Transverse colon (tissue), 4 donors: ENCODE measurements around the gene PSAP. TPM values are rescaled to one million over a fixed set of nuclear protein-coding genes. Genes with fewer than 3 reads are reported as not detected.

Experiments
- DNase-seq: peaks from one replicate; pipeline ENCODE4 v3.0.0-alpha.2; 2019
- H3K27ac ChIP-seq, 4 donors: fragments of 200-600 bp; sonication (generic); 2 replicates each; pipeline ENCODE4 v1.5.1; 2016 to 2018; ENCODE audit warnings: inconsistent platforms in 4 of 4
- H3K27me3 ChIP-seq: fragments of 200-600 bp; sonication (generic); 2 replicates; pipeline ENCODE4 v1.5.1; 2017; ENCODE audit warnings: inconsistent platforms
- H3K36me3 ChIP-seq, 4 donors: fragments of 200-600 bp; sonication (generic); 2 replicates each; pipeline ENCODE4 v1.5.1; 2017 to 2019; ENCODE audit warnings: inconsistent platforms in 4 of 4
- H3K4me1 ChIP-seq, 4 donors: fragments of 200-600 bp; sonication (generic); 2 replicates each; pipeline ENCODE4 v1.5.1; 2017 to 2020; ENCODE audit warnings: inconsistent platforms in 4 of 4
- H3K4me3 ChIP-seq, 4 donors: fragments of 200-600 bp; sonication (generic); 1 replicate in 1 of 4; 2 replicates in 3 of 4; pipeline versions ENCODE4 v1.5.1 to v1.6.1; 2017 to 2019; ENCODE audit warnings: inconsistent platforms in 4 of 4
- H3K9me3 ChIP-seq, 2 donors: fragments of 200-600 bp; sonication (generic); 2 replicates each; pipeline ENCODE4 v1.5.1; 2017 to 2019; ENCODE audit warnings: inconsistent platforms in 2 of 2
- EP300 ChIP-seq: sonication (generic); formaldehyde crosslinking; IDR thresholded peaks from one replicate; pipeline ENCODE4 v1.6.1; 2017; ENCODE audit warnings: antibody characterized with exemption, low read depth
- POLR2A ChIP-seq: fragments of 450-650 bp; IDR thresholded peaks from one replicate; pipeline ENCODE4 v1.6.1; 2016; ENCODE audit warnings: antibody characterized with exemption, mild to moderate bottlenecking, moderate library complexity
- POLR2AphosphoS5 ChIP-seq, 3 donors: sonication (generic); formaldehyde crosslinking; IDR thresholded peaks; one replicate each; pipeline ENCODE4 v1.6.1; 2016; ENCODE audit warnings: antibody characterized with exemption in 3 of 3
- WGBS, 2 donors: methylation state at CpG; one replicate each; pipeline ENCODE4 v1.1.5; 2018; ENCODE audit warnings: low coverage in 1 of 2; 5-methylcytosine and 5-hydroxymethylcytosine counted together
- in situ Hi-C, 4 donors: fragments of 200-750 bp; cut with MboI; loops; one replicate each; pipeline versions ENCODE4 v1.15.0 to v1.15.1; 2017; ENCODE audit warnings: low sequenced_read_pairs in 3 of 4, low pct_ligation_motif_present in 1 of 4, low pct_unique_long_range_greater_than_20kb in 1 of 4
- intact Hi-C: fragments of 100-400 bp; cut with DNase I; formaldehyde crosslinking; loops from one replicate; pipeline ENCODE4 v1.15.1; 2023; ENCODE audit warnings: low total_unique reads
- total RNA-seq, 4 donors: library from RNA; depleted of rRNA; stranded (reverse); fragments of >200 nt; gene quantifications; one replicate each; pipeline ENCODE4 v1.1.0, GENCODE V29; 2016
- TF ChIP-seq, protein P1 (sequence below), 5 experiments: fragments of 200-600 bp in 3 of 5; fragments of 450-650 bp in 2 of 5; sonication (generic) in 3 of 5; IDR thresholded peaks; 1 replicate in 2 of 5; 2 replicates in 3 of 5; pipeline ENCODE4 v1.5.1; 2016 to 2017; ENCODE audit warnings: antibody characterized with exemption in 5 of 5, inconsistent platforms in 3 of 5, mild to moderate bottlenecking in 2 of 5, moderate library complexity in 1 of 5

PSAP gene
- total RNA-seq, 4 donors from 2014 or later = 383 to 667 (median 478) TPM

DNA sequence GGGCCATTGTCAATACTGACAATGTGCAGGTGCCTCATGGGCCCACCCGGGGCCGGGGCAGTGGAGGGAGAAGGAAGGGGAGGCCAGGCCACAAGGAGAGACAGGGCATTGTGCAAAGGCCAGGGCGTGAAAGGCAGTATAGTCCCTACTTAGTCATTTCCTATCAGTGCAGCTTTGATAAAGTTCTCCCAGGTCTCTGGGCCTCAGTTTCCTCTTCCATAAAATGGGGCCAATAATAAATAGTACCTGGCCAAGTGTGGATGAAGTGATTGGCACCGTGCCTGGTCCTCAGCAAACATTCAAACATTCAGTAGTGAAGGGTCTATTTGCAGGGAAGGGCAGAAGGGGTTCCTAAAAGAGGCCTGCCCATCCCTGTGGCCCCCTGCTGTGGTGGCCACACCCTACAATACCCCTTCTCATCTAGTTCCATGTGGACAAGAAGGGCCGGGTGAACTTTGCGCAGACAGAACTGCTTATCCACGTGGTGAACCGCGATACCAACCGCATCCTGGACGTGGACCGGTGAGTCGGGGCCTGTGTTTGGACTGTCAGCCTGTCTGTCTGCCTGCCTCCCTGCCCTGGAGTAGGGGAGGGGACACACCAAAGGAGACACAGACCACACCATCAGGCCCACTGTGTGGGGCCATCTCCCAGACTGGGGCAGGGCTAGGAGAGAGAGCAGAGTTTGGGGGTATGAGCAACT is 40.9 kb downstream of the PSAP start:
- H3K27me3 ChIP-seq = no peaks in the 10 kb centered on the region
- in situ Hi-C loops = loop anchor here (10.0 to 25.0 kb wide), 5 partner anchors 98 to 498 kb away; partner anchors contain the start of genes CDH23 (in 3 of the 4), SLC29A3 (in 2 of the 4) and C10orf105 (in 1 of the 4)
- no peak overlapping the region for H3K27ac ChIP-seq
- peaks cover 0 to 17% (median 0%) of the 10 kb centered on the region in 4 donors for H3K4me1 ChIP-seq
- no peak for DNase-seq
- intact Hi-C loops = loop anchor here (10.0 kb wide), 2 partner anchors 425 to 495 kb away; partner anchors contain the start of gene SLC29A3
- H3K9me3 ChIP-seq = no peaks in the 10 kb centered on the region
- no peaks in the 10 kb centered on the region for H3K36me3 ChIP-seq
- TF ChIP-seq POLR2A (no peak), POLR2AphosphoS5 (IDR thresholded peaks at IDR 0.05) (no peak), EP300 (no peak)
- TF ChIP-seq, protein P1, sequence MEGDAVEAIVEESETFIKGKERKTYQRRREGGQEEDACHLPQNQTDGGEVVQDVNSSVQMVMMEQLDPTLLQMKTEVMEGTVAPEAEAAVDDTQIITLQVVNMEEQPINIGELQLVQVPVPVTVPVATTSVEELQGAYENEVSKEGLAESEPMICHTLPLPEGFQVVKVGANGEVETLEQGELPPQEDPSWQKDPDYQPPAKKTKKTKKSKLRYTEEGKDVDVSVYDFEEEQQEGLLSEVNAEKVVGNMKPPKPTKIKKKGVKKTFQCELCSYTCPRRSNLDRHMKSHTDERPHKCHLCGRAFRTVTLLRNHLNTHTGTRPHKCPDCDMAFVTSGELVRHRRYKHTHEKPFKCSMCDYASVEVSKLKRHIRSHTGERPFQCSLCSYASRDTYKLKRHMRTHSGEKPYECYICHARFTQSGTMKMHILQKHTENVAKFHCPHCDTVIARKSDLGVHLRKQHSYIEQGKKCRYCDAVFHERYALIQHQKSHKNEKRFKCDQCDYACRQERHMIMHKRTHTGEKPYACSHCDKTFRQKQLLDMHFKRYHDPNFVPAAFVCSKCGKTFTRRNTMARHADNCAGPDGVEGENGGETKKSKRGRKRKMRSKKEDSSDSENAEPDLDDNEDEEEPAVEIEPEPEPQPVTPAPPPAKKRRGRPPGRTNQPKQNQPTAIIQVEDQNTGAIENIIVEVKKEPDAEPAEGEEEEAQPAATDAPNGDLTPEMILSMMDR (IDR thresholded peaks at IDR 0.05) = no peak
- H3K4me3 ChIP-seq = no peak overlapping the region
- 82% methylated on average over 13 of the region's 13 CpGs; no CpG with 5 or more reads in 1 of the 2 donors for WGBS, 2 donors

DNA sequence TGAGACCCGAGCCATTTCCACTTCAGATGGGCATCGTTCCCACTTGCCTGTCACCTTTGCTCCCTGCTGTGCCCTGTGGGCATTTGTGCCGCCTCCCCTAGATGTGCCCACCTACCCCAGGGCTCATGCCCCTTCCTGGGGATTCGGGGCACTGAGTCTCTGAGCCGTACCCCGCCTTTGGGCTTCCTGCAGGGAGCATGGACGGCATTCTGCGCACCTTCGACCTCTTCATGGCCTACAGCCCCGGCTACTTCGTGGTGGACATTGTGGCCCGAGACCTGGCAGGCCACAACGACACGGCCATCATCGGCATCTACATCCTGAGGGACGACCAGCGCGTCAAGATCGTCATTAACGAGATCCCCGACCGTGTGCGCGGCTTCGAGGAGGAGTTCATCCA is 41.4 kb downstream of the PSAP start:
- TF ChIP-seq EP300 = no peak
- TF ChIP-seq, protein P1 (IDR thresholded peaks at IDR 0.05) = no peak
- TF ChIP-seq POLR2AphosphoS5 (IDR thresholded peaks at IDR 0.05) = no peak
- no peak for TF ChIP-seq POLR2A
- Histone ChIP-seq H3K36me3 (no peaks in the 10 kb centered on the region), H3K27ac (no peak overlapping the region), H3K4me1 (peaks cover 0 to 17% (median 0%) of the 10 kb centered on the region in 4 donors), H3K4me3 (no peak overlapping the region), H3K27me3 (no peaks in the 10 kb centered on the region), H3K9me3 (no peaks in the 10 kb centered on the region)
- in situ Hi-C loops = loop anchor here (10.0 to 25.0 kb wide), 5 partner anchors 97 to 497 kb away; partner anchors contain the start of genes CDH23 (in 3 of the 4), SLC29A3 (in 2 of the 4) and C10orf105 (in 1 of the 4)
- intact Hi-C loops = loop anchor here (10.0 kb wide), 3 partner anchors 115 to 495 kb away; partner anchors contain the start of gene SLC29A3
- DNase-seq = no peak
- WGBS, 2 donors = 92% methylated on average over 25 of the region's 25 CpGs; no CpG with 5 or more reads in 1 of the 2 donors

GRCh38 chr10:71807557-71808510 is 43.2 kb downstream of the PSAP start:
- intact Hi-C loops (loop anchor here (10.0 kb wide), 1 partner anchor 113 kb away; no protein-coding TSS in a partner anchor), in situ Hi-C loops (loop anchor here (25.0 kb wide), 3 partner anchors 96 to 496 kb away; partner anchors contain the start of genes CDH23 (in 3 of the 4), C10orf105 (in 1 of the 4) and SLC29A3 (in 1 of the 4))
- Histone ChIP-seq H3K9me3 (no peaks in the 10 kb centered on the region), H3K36me3 (no peaks in the 10 kb centered on the region), H3K27ac (no peak overlapping the region), H3K4me3 (no peak overlapping the region), H3K4me1 (peaks cover 0 to 17% (median 0%) of the 10 kb centered on the region in 4 donors), H3K27me3 (no peaks in the 10 kb centered on the region)
- DNase-seq = no peak
- 93 to 98% methylated on average over 5 to 14 of the region's 21 CpGs for WGBS, 2 donors
- no peak for TF ChIP-seq POLR2A
- TF ChIP-seq EP300 = no peak
- no peak for TF ChIP-seq POLR2AphosphoS5 (IDR thresholded peaks at IDR 0.05)
- TF ChIP-seq, protein P1 (IDR thresholded peaks at IDR 0.05) = no peak
